MM.1S (cell line): ENCODE data around the gene LARP1B.
A peak's percentile ranks its signal among the peaks of the same experiment; 100 is the strongest.

ENCODE experiments used
- DNase-seq: peaks from one replicate; pipeline ENCODE4 v3.0.0-alpha.2; 2015
- H2AFZ ChIP-seq: fragments of 300-600 bp; sonication (generic); 2 replicates; pipeline ENCODE4 v1.6.0; 2016; ENCODE audit warnings: antibody characterized with exemption, low read length
- H3F3A ChIP-seq: fragments of 300-600 bp; sonication (generic); 2 replicates; pipeline ENCODE4 v1.6.1; 2016; ENCODE audit warnings: mild to moderate bottlenecking, antibody characterized with exemption, low read length, moderate library complexity, mixed read lengths; ENCODE audit not compliant: insufficient read depth
- H3K27ac ChIP-seq: fragments of 300-600 bp; sonication (generic); 2 replicates; pipeline ENCODE4 v1.5.1; 2016; ENCODE audit warnings: mild to moderate bottlenecking, low read length
- H3K27me3 ChIP-seq: fragments of 300-600 bp; sonication (generic); replicated peaks from 2 replicates; pipeline ENCODE4 v1.6.0; 2016; ENCODE audit warnings: low read length; ENCODE audit not compliant: insufficient read depth
- H3K36me3 ChIP-seq: fragments of 300-600 bp; sonication (generic); replicated peaks from 2 replicates; pipeline ENCODE4 v1.6.1; 2016; ENCODE audit warnings: mild to moderate bottlenecking, low read length, mixed read lengths; ENCODE audit not compliant: insufficient read depth
- H3K4me1 ChIP-seq: fragments of 300-600 bp; sonication (generic); 2 replicates; pipeline ENCODE4 v1.6.1; 2016; ENCODE audit warnings: low read length, mixed read lengths
- H3K4me2 ChIP-seq: fragments of 300-600 bp; sonication (generic); 2 replicates; pipeline ENCODE4 v1.6.0; 2016; ENCODE audit warnings: low read depth, low read length
- H3K4me3 ChIP-seq: fragments of 300-600 bp; sonication (generic); 2 replicates; pipeline ENCODE4 v1.5.1; 2016; ENCODE audit warnings: low read length, mixed read lengths
- H3K79me2 ChIP-seq: fragments of 300-600 bp; sonication (generic); 2 replicates; pipeline ENCODE4 v1.6.1; 2016; ENCODE audit warnings: mixed run types, low read length, mixed read lengths
- H3K9ac ChIP-seq: fragments of 300-600 bp; sonication (generic); 2 replicates; pipeline ENCODE4 v1.6.1; 2016; ENCODE audit warnings: low read length, mixed read lengths
- H3K9me2 ChIP-seq: fragments of 300-600 bp; sonication (generic); replicated peaks from 2 replicates; pipeline ENCODE4 v1.6.1; 2016; ENCODE audit warnings: mild to moderate bottlenecking, low read length, mixed read lengths; ENCODE audit not compliant: insufficient read depth
- H3K9me3 ChIP-seq: fragments of 300-600 bp; sonication (generic); replicated peaks from 2 replicates; pipeline ENCODE4 v1.6.1; 2016; ENCODE audit warnings: mild to moderate bottlenecking, low read length, mixed read lengths; ENCODE audit not compliant: insufficient read depth
- H4K20me1 ChIP-seq: fragments of 300-600 bp; sonication (generic); 2 replicates; pipeline ENCODE4 v1.6.1; 2016; ENCODE audit warnings: mild to moderate bottlenecking, low read length, moderate library complexity, mixed read lengths; ENCODE audit not compliant: insufficient read depth
- EZH2 ChIP-seq: fragments of 300-600 bp; sonication (generic); optimal IDR thresholded peaks from 2 replicates; pipeline ENCODE3; 2017; ENCODE audit warnings: low read depth, mild to moderate bottlenecking, antibody characterized with exemption, low read length, mixed read lengths
- EZH2phosphoT487 ChIP-seq: fragments of 300-600 bp; sonication (generic); IDR thresholded peaks from 2 replicates; pipeline ENCODE4 v1.6.1; 2018; ENCODE audit warnings: antibody characterized with exemption, low read length
- TF ChIP-seq, protein P1 (sequence below): fragments of 300-600 bp; sonication (generic); IDR thresholded peaks from 2 replicates; pipeline ENCODE4 v1.5.1; 2016; ENCODE audit warnings: antibody characterized with exemption, low read length, mixed read lengths

Gene LARP1B

DNA sequence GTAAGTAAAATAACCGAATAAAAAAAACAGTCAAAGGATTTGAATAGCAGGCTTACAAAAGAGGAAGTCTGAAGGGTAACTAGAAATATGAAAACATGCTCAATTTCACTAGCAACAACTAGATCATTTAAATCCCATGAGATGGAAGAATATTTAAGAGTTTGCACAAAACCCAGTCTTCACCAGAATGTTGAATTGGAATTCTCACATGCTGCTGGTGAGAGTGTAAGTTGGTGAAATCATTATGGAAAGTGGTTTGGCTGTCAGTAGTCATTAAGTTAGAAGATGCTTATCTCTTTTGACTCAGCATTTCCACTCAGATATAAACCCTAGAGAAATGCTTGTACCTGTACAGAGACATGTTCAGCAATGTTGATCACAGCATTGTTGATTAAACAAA, 116.4 kb downstream of the LARP1B start:
- no peaks in the 10 kb centered on the region for H3F3A ChIP-seq
- H3K9ac ChIP-seq = no peak overlapping the region
- no peaks in the 10 kb centered on the region for H4K20me1 ChIP-seq
- H3K4me3 ChIP-seq = no peak overlapping the region
- H3K4me2 ChIP-seq = no peak overlapping the region
- H3K27me3 ChIP-seq = no peaks in the 10 kb centered on the region
- H3K9me2 ChIP-seq = no peaks in the 10 kb centered on the region
- H3K9me3 ChIP-seq = no peaks in the 10 kb centered on the region
- H3K4me1 ChIP-seq = no peaks in the 10 kb centered on the region
- no peaks in the 10 kb centered on the region for H3K79me2 ChIP-seq
- H3K27ac ChIP-seq = no peak overlapping the region
- TF ChIP-seq EZH2phosphoT487 (no peak), EZH2 (no peak)
- TF ChIP-seq, protein P1, sequence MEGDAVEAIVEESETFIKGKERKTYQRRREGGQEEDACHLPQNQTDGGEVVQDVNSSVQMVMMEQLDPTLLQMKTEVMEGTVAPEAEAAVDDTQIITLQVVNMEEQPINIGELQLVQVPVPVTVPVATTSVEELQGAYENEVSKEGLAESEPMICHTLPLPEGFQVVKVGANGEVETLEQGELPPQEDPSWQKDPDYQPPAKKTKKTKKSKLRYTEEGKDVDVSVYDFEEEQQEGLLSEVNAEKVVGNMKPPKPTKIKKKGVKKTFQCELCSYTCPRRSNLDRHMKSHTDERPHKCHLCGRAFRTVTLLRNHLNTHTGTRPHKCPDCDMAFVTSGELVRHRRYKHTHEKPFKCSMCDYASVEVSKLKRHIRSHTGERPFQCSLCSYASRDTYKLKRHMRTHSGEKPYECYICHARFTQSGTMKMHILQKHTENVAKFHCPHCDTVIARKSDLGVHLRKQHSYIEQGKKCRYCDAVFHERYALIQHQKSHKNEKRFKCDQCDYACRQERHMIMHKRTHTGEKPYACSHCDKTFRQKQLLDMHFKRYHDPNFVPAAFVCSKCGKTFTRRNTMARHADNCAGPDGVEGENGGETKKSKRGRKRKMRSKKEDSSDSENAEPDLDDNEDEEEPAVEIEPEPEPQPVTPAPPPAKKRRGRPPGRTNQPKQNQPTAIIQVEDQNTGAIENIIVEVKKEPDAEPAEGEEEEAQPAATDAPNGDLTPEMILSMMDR = no peak
- H3K36me3 ChIP-seq = no peaks in the 10 kb centered on the region
- no peak for DNase-seq
- no peak overlapping the region for H2AFZ ChIP-seq

DNA sequence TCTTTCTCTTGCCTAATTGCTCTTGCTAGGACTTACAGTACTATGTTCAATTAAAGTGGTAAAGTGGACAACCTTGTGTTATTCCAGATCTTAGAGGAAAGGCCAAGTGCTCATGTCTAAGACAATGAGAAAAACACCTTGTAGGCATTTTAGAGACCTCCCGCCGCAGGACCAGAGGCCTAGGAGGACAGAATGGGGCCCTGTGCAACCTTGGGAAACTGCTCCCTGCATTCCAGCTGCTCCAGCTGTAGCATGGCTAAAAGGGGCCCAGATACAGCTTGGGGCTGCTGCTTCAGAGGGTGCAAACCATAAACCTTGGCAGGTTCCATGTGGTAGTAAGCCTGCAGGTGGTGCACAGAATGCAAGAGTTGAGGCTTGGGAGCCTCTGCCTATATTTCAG, 125.5 kb downstream of the LARP1B start:
- H3K4me3 ChIP-seq = no peak overlapping the region
- no peaks in the 10 kb centered on the region for H3K9me2 ChIP-seq
- DNase-seq = no peak
- no peak overlapping the region for H3K9ac ChIP-seq
- H3K9me3 ChIP-seq = no peaks in the 10 kb centered on the region
- H3K4me2 ChIP-seq = no peak overlapping the region
- H3K27ac ChIP-seq = no peak overlapping the region
- no peaks in the 10 kb centered on the region for H3K36me3 ChIP-seq
- no peak for TF ChIP-seq EZH2phosphoT487
- no peak for TF ChIP-seq EZH2
- TF ChIP-seq, protein P1 = no peak
- no peaks in the 10 kb centered on the region for H4K20me1 ChIP-seq
- H3K27me3 ChIP-seq = no peaks in the 10 kb centered on the region
- H3K4me1 ChIP-seq = peaks cover 3% of the 10 kb centered on the region
- no peaks in the 10 kb centered on the region for H3F3A ChIP-seq
- H2AFZ ChIP-seq = no peak overlapping the region
- no peaks in the 10 kb centered on the region for H3K79me2 ChIP-seq

DNA sequence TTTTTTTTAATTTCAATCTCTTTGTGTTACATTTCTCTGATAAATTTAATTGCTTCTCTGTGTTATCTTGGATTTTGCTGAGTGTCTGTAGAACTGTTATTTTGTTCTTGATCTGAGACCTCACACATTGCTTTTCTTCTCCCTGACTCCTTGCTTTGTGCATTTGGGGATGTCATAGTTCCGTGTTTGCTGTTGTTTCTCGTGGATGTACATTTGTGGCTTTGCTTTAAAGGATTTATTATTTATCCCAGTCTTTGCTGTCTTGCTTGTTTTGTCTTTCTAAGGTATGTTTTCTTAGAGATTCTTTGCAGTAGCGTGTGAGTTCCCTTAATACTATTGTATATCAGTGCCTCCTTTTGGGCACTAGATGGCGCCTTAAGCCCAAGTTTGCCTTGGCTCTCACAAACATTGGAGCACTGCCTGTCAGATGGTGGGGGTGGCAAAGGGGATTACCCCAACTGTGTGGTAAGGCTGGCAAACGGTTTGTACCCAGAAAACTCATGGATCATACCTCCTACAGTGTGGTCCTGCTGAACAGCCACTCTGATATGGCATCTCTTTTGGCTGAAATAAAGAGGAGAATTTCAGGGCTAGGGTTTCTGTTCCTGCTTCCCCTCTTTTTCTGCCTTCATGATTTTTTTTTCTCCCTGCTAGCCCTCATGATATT, 130.1 kb downstream of the LARP1B start:
- peaks cover 6% of the 10 kb centered on the region for H3K4me1 ChIP-seq

More for the DNA sequence above, 130.1 kb downstream of the LARP1B start:
- H3K9ac ChIP-seq = no peak overlapping the region
- H3K9me3 ChIP-seq = no peaks in the 10 kb centered on the region
- H3K36me3 ChIP-seq = no peaks in the 10 kb centered on the region
- no peaks in the 10 kb centered on the region for H3K27me3 ChIP-seq
- no peaks in the 10 kb centered on the region for H3K9me2 ChIP-seq
- H3K4me3 ChIP-seq = no peak overlapping the region
- no peak for TF ChIP-seq EZH2phosphoT487
- TF ChIP-seq, protein P1 = peak; percentile 94
- H3K79me2 ChIP-seq = no peaks in the 10 kb centered on the region
- no peaks in the 10 kb centered on the region for H4K20me1 ChIP-seq
- no peak overlapping the region for H2AFZ ChIP-seq
- no peak overlapping the region for H3K27ac ChIP-seq
- H3F3A ChIP-seq = no peaks in the 10 kb centered on the region
- H3K4me2 ChIP-seq = no peak overlapping the region
- DNase-seq = peak; percentile 84
